Measurements from ENCODE around the gene CCNJ. TPM values are rescaled to one million over a fixed set of nuclear protein-coding genes. Genes with fewer than 3 reads are reported as not detected.

CCNJ gene
- total and polyA plus RNA-seq, 2 of the 13 experiments (the other 11 are each of a cell fraction or from before 2014, with no cell fraction given), result 14.1 to 21.5 TPM

GRCh38 chr10:96092999-96093767 lies 49.8 kb downstream of the CCNJ start (continued):
- TF ChIP-seq ZNF280D (CRISPR knock-in tag; IDR thresholded peaks at IDR 0.05) (peak; percentile 96), ZNF264 (CRISPR knock-in tag; IDR thresholded peaks at IDR 0.05) (peak; percentile 86; the same call in 1 of the 2 replicates), ARNTL (CRISPR knock-in tag; IDR thresholded peaks at IDR 0.05) (no peak), ZBTB4 (CRISPR knock-in tag; IDR thresholded peaks at IDR 0.05; ENCODE audit: borderline replicate concordance) (no peak), ZNF704 (CRISPR knock-in tag; IDR thresholded peaks at IDR 0.05; ENCODE audit: borderline replicate concordance) (no peak), ZNF335 (CRISPR knock-in tag; IDR thresholded peaks at IDR 0.05) (no peak), ZBTB38 (CRISPR knock-in tag; IDR thresholded peaks at IDR 0.05) (no peak), ZNF674 (CRISPR knock-in tag; IDR thresholded peaks at IDR 0.05; ENCODE audit: low read depth) (no peak), ZNF710 (CRISPR knock-in tag; IDR thresholded peaks at IDR 0.05; ENCODE audit: borderline replicate concordance) (no peak), ZNF234 (CRISPR knock-in tag; conservative IDR thresholded peaks at IDR 0.05) (no peak), ZNF124 (CRISPR knock-in tag; IDR thresholded peaks at IDR 0.05) (peak; percentile 21; the same call in 1 of the 2 replicates), HIC2 (CRISPR knock-in tag; IDR thresholded peaks at IDR 0.05; ENCODE audit: low read depth) (no peak), STAG1 (CRISPR knock-in tag; IDR thresholded peaks at IDR 0.05) (no peak), U2AF1 (optimal IDR thresholded peaks at IDR 0.05; ENCODE audit: low read depth, low read length) (no peak), NFATC3 (CRISPR knock-in tag; IDR thresholded peaks at IDR 0.05) (no peak)
- TF ChIP-seq, protein P1, sequence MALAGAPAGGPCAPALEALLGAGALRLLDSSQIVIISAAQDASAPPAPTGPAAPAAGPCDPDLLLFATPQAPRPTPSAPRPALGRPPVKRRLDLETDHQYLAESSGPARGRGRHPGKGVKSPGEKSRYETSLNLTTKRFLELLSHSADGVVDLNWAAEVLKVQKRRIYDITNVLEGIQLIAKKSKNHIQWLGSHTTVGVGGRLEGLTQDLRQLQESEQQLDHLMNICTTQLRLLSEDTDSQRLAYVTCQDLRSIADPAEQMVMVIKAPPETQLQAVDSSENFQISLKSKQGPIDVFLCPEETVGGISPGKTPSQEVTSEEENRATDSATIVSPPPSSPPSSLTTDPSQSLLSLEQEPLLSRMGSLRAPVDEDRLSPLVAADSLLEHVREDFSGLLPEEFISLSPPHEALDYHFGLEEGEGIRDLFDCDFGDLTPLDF (CRISPR knock-in tag; IDR thresholded peaks at IDR 0.05), result no peak

Measured in HepG2 (cell line).